Osteoblast (primary cell): ENCODE results near the gene AFAP1. TPM values are rescaled to one million over a fixed set of nuclear protein-coding genes. Genes with fewer than 3 reads are reported as not detected.
A peak's percentile ranks its signal among the peaks of the same experiment; 100 is the strongest.

ENCODE experiments used
- DNase-seq: peaks from one replicate; pipeline ENCODE4 v3.0.0; 2011; ENCODE audit warnings: low spot score, mixed read lengths; ENCODE audit not compliant: insufficient read length; ENCODE audit errors: missing footprints
- H2AFZ ChIP-seq: 2 replicates; pipeline ENCODE4 v1.6.0; 2011; ENCODE audit warnings: mild to moderate bottlenecking, low read length
- H3K27ac ChIP-seq: 2 replicates; pipeline ENCODE4 v1.5.1; 2011; ENCODE audit warnings: mild to moderate bottlenecking, low read depth, low read length, moderate library complexity
- H3K27me3 ChIP-seq: 2 replicates; pipeline ENCODE4 v1.6.0; 2012; ENCODE audit warnings: mild to moderate bottlenecking, control low read depth, inconsistent platforms, low read length, moderate library complexity; ENCODE audit not compliant: insufficient read depth
- H3K36me3 ChIP-seq: 2 replicates; pipeline ENCODE4 v1.5.1; 2011; ENCODE audit warnings: mild to moderate bottlenecking, low read length, control low read depth, moderate library complexity; ENCODE audit not compliant: insufficient read depth
- H3K4me1 ChIP-seq: 2 replicates; pipeline ENCODE4 v1.5.1; 2011; ENCODE audit warnings: mild to moderate bottlenecking, low read length, control low read depth, moderate library complexity; ENCODE audit not compliant: insufficient read depth
- H3K4me2 ChIP-seq: 2 replicates; pipeline ENCODE4 v1.6.0; 2011; ENCODE audit warnings: mild to moderate bottlenecking, low read length; ENCODE audit not compliant: insufficient read depth
- H3K4me3 ChIP-seq: fragments of 200-600 bp; sonication (generic); 3 replicates; pipeline ENCODE4 v1.5.1; 2012; ENCODE audit warnings: mild to moderate bottlenecking, low read length, inconsistent platforms; ENCODE audit not compliant: insufficient read depth
- H3K79me2 ChIP-seq: 2 replicates; pipeline ENCODE4 v1.6.0; 2012; ENCODE audit warnings: mild to moderate bottlenecking, low read length, control low read depth, inconsistent platforms; ENCODE audit not compliant: insufficient read depth
- H3K9me3 ChIP-seq: 2 replicates; pipeline ENCODE4 v1.5.1; 2011; ENCODE audit warnings: low read depth, low read length, control low read depth
- H4K20me1 ChIP-seq: 2 replicates; pipeline ENCODE4 v1.6.0; 2012; ENCODE audit warnings: mild to moderate bottlenecking, low read length, control low read depth; ENCODE audit not compliant: insufficient read depth
- total RNA-seq: library from RNA; depleted of rRNA; stranded (reverse); fragments of >200 nt; gene quantifications from 2 replicates; pipeline ENCODE4 v1.2.3, GENCODE V29; 2012
- TF ChIP-seq, protein P1 (sequence below): IDR thresholded peaks from 2 replicates; pipeline ENCODE4 v1.5.1; 2011; ENCODE audit warnings: mild to moderate bottlenecking, low read depth, low read length, moderate library complexity; ENCODE audit errors: extremely low read depth

The AFAP1 gene
- total RNA-seq, 1 donor: 101 TPM

DNA sequence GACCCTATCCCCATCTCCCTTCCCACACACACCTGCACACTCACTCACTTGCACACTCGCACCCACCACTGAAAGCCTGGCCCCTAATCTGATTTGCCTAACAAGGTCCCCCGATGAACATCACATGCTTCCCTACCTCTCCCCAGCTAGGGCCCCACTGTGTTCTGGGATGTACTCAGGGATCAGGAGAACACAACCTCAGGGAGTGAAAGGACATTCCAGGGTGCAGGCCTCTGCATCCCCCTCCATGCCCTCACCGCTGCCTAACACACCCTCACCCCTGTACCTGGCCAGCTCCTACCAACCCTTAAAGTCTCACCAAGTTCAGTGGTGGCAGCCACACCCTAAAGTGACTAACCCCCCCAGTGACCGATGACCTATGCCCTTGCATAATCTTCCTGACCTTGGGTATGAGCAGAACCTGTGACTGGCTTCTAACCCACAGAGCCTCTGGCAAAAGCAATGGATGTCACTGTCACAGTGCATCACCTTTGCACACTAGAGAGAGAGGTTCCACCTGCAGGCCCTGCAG lies 2.4 kb upstream of the AFAP1 start:
- Histone ChIP-seq H3K4me1 (peaks cover 17% of the 10 kb centered on the region), H3K4me3 (no peak overlapping the region), H3K79me2 (peaks cover 29% of the 10 kb centered on the region), H3K36me3 (no peaks in the 10 kb centered on the region), H2AFZ (no peak overlapping the region), H4K20me1 (peaks cover 3% of the 10 kb centered on the region), H3K4me2 (no peak overlapping the region), H3K27ac (no peak overlapping the region), H3K9me3 (no peaks in the 10 kb centered on the region), H3K27me3 (no peaks in the 10 kb centered on the region)
- DNase-seq: no peak
- TF ChIP-seq, protein P1, sequence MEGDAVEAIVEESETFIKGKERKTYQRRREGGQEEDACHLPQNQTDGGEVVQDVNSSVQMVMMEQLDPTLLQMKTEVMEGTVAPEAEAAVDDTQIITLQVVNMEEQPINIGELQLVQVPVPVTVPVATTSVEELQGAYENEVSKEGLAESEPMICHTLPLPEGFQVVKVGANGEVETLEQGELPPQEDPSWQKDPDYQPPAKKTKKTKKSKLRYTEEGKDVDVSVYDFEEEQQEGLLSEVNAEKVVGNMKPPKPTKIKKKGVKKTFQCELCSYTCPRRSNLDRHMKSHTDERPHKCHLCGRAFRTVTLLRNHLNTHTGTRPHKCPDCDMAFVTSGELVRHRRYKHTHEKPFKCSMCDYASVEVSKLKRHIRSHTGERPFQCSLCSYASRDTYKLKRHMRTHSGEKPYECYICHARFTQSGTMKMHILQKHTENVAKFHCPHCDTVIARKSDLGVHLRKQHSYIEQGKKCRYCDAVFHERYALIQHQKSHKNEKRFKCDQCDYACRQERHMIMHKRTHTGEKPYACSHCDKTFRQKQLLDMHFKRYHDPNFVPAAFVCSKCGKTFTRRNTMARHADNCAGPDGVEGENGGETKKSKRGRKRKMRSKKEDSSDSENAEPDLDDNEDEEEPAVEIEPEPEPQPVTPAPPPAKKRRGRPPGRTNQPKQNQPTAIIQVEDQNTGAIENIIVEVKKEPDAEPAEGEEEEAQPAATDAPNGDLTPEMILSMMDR: no peak

DNA sequence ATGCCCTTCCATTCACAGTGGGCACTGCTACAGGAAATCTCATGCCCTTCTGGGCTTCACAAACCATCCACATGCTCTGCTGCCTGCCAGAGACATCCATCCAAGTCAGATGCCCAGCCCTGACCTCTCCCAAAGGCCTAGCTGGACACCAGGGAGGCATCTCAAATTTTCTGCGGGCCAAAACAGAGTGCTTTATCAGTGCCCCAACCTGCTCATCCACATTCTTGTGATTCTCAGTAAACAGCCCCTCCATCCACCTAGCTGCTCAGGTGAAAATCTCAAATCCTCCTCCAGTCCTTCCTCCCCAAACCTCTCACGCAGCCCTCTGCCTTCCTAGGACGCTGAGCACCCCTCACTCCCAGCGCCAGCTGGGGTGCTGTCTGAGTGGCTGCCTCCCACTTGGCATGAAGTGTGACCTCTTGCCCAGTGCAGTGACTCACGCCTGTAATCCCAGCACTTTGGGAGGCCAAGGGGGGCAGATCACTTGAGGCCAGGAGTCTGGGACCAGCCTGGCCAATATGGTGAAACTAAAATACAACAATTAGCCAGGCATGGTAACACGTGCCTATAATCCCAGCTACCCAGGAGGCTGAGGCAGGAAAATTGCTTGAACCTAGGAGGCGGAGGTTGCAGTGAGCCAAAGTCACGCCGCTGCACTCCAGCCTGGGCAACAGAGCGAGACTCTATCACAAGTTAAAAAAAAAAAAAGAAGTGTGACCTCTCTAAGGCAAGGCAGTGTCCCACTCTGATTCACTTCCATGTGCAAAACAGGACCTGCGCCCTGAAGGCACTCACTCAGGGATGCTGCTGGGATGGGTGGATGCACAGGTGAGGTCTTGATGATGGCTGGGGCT lies 1.7 kb upstream of the AFAP1 start:
- H3K4me2 ChIP-seq: no peak overlapping the region
- no peaks in the 10 kb centered on the region for H3K36me3 ChIP-seq
- H3K9me3 ChIP-seq: no peaks in the 10 kb centered on the region
- no peak overlapping the region for H3K4me3 ChIP-seq
- H4K20me1 ChIP-seq: peaks cover 9% of the 10 kb centered on the region
- peak overlapping the region; percentile 22 for H2AFZ ChIP-seq
- DNase-seq: peak; percentile 79
- peaks cover 23% of the 10 kb centered on the region for H3K4me1 ChIP-seq
- TF ChIP-seq, protein P1: no peak
- H3K79me2 ChIP-seq: peaks cover 35% of the 10 kb centered on the region
- H3K27ac ChIP-seq: peak overlapping the region; percentile 58
- H3K27me3 ChIP-seq: no peaks in the 10 kb centered on the region

DNA sequence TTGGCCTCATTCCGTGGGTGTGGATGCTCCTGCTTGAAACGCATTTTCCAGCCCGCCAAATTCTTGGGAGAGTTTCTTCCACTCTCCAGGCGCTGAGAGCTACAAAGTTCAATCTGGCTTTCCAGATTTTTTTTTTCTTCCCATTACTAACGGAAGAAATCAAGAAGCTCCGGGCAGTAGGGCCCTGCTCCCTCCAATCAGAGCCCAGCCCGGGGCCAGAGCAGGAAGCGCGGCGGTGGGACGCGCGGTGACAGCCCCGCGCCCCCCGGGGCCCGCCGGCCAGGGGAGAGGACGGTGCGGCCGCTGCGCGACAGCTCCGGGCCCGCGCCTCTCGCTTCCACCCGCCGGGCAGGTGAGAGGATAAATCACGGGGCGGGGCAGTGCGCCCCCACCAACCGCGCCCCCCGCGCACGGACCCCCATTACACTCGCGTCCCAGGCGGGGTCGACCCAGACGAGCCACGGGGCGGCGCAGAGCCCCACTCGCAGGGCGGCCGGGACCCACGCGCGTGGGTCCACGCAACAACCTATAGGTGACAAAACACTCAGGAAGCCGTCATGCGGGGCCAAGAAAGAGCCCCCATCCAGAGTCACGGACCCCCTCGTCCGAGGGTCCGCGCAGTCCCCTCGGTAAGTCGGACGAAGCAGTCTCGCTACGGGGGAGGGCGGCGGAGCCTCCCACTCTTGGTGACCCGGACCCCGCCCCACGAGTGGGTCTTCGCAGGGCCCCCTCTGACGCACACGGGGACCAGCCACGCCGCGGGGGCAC lies 868 bp downstream of the AFAP1 start:
- Histone ChIP-seq H3K27me3 (no peaks in the 10 kb centered on the region), H3K4me1 (peaks cover 46% of the 10 kb centered on the region), H3K36me3 (peaks cover 10% of the 10 kb centered on the region), H4K20me1 (peaks cover 28% of the 10 kb centered on the region), H3K9me3 (no peaks in the 10 kb centered on the region), H3K4me2 (peak overlapping the region; percentile 93), H3K79me2 (peaks cover 61% of the 10 kb centered on the region), H3K27ac (peak overlapping the region; percentile 76), H2AFZ (no peak overlapping the region), H3K4me3 (peak overlapping the region; percentile 85)
- TF ChIP-seq, protein P1: no peak
- peak; percentile 88 for DNase-seq

DNA sequence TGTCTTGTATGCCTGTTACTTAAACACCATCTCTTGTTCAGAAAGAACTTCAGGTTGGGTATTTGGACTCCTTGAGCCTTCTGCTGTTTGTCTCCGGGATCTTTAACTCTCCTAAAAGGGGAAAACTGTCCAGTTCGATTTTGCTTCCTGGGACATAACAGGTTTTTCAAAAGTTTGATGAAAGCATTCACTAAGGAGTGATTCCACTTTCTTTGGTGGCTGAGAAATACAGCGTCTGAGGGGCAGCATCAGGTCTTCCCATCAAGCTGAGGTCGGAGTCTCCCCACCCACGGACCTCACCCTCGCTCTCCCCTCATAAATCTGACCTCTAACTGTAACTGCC lies 1.4 kb downstream of the AFAP1 start:
- H2AFZ ChIP-seq: no peak overlapping the region
- TF ChIP-seq, protein P1: no peak
- peaks cover 66% of the 10 kb centered on the region for H3K79me2 ChIP-seq
- no peaks in the 10 kb centered on the region for H3K9me3 ChIP-seq
- H4K20me1 ChIP-seq: peaks cover 32% of the 10 kb centered on the region
- peak overlapping the region; percentile 76 for H3K27ac ChIP-seq
- peaks cover 51% of the 10 kb centered on the region for H3K4me1 ChIP-seq
- DNase-seq: no peak
- peak overlapping the region; percentile 93 for H3K4me2 ChIP-seq
- no peaks in the 10 kb centered on the region for H3K27me3 ChIP-seq
- H3K4me3 ChIP-seq: peak overlapping the region; percentile 85
- peaks cover 14% of the 10 kb centered on the region for H3K36me3 ChIP-seq
